Heart left ventricle (tissue), 16 donors: Measurements from ENCODE around the gene NME3. TPM values are rescaled to one million over a fixed set of nuclear protein-coding genes. Genes with fewer than 3 reads are reported as not detected.

Experiments
- ATAC-seq, 4 donors: fragments of 200-7000 bp; cut with Tn5 transposase; one replicate each; pipeline ENCODE4 v1.9.1; 2020 to 2022; ENCODE audit warnings: moderate library complexity in 4 of 4, mild to moderate bottlenecking in 3 of 4, moderate number of reproducible peaks in 1 of 4
- DNase-seq, 5 donors: peaks; one replicate each; pipeline ENCODE4 v3.0.0-alpha.2; 2020
- H3K27ac ChIP-seq, 12 donors: fragments of 200-600 bp; sonication (generic) in 4 of 12; one replicate each; pipeline versions ENCODE4 v1.5.0 to v1.8.0; 2016 to 2022; ENCODE audit warnings: mild to moderate bottlenecking in 2 of 12
- H3K27me3 ChIP-seq, 9 donors: fragments of 200-600 bp; sonication (generic) in 2 of 9; one replicate each; pipeline versions ENCODE4 v1.5.1 to v1.8.0; 2016 to 2022; ENCODE audit warnings: mild to moderate bottlenecking in 3 of 9
- H3K36me3 ChIP-seq, 9 donors: fragments of 200-600 bp; sonication (generic) in 2 of 9; one replicate each; pipeline versions ENCODE4 v1.5.0 to v1.8.0; 2018 to 2022; ENCODE audit warnings: mild to moderate bottlenecking in 2 of 9
- H3K4me1 ChIP-seq, 12 donors: fragments of 200-600 bp; sonication (generic) in 4 of 12; one replicate each; pipeline versions ENCODE4 v1.5.0 to v1.8.0; 2016 to 2022; ENCODE audit warnings: mild to moderate bottlenecking in 3 of 12
- H3K4me3 ChIP-seq, 12 donors: fragments of 200-600 bp; sonication (generic) in 4 of 12; one replicate each; pipeline versions ENCODE4 v1.5.0 to v1.8.0; 2017 to 2022; ENCODE audit warnings: mild to moderate bottlenecking in 9 of 12, moderate library complexity in 4 of 12
- H3K9me3 ChIP-seq, 12 donors: fragments of 200-600 bp; sonication (generic) in 4 of 12; one replicate each; pipeline versions ENCODE4 v1.5.0 to v1.8.0; 2016 to 2022; ENCODE audit warnings: mild to moderate bottlenecking in 1 of 12
- POLR2A ChIP-seq, 2 donors: fragments of 450-650 bp; IDR thresholded peaks; one replicate each; pipeline ENCODE4 v1.6.1; 2017; ENCODE audit warnings: antibody characterized with exemption in 2 of 2, mild to moderate bottlenecking in 2 of 2, moderate library complexity in 2 of 2
- WGBS, 4 donors: extraction: QIAGEN DNeasy Blood & Tissue Kit in 2 of 4; methylation state at CpG; one replicate each; pipeline versions ENCODE4 v1.1.5 to v1.1.7; 2013 to 2018; 5-methylcytosine and 5-hydroxymethylcytosine counted together
- intact Hi-C, 10 donors: fragments of 100-400 bp; cut with DNase I; formaldehyde crosslinking; loops; one replicate each; pipeline versions ENCODE4 v1.11.1 to v1.14.2; 2022
- polyA plus RNA-seq, 2 donors: library from polyadenylated mRNA; stranded (reverse); fragments of 200-250 nt; gene quantifications; one replicate each; pipeline ENCODE4 v1.2.3, GENCODE V29; 2013
- total RNA-seq, 9 donors: library from RNA; depleted of rRNA in 2 of 9; stranded (reverse); fragments of >200 nt in 2 of 9; fragmentation: NEBNext Ultra II Directional in 3 of 9; extraction: Animal tissue kit (Norgen Biotek cat#: 25700) in 3 of 9; gene quantifications; one replicate each; pipeline versions ENCODE4 v1.1.0 to v1.2.4, GENCODE V29; 2016 to 2023
- TF ChIP-seq, protein P1 (sequence below), 12 donors: fragments of 200-600 bp; sonication (generic) in 4 of 12; IDR thresholded peaks; one replicate each; pipeline versions ENCODE4 v1.5.0 to v1.8.0; 2018 to 2022; ENCODE audit warnings: antibody characterized with exemption in 12 of 12, mild to moderate bottlenecking in 5 of 12
- donor health status: ischemic (EF 13 %, LVEDD 7.1; RV severe dilation, severe dysfunction).
- donor health status: healthy with polysubstance abuse.
- donor health status: DM: no; HTN: yes; CAD: no.
- donor health status: DM: no; HTN: no; CAD: no.
- donor health status: ischemic (EF 25% LVEDD 6.9; RV normal size, moderate dysfunction).
- donor health status: ischemic (EF 25% LVEDD 5.7; RV mildly dilated, moderate dysfunction).
- donor health status: healthy.
- donor health status: DM: yes; HTN: yes; CAD: no.
- donor health status: ischemic (EF 35%, LVEDD 5.7; RV mildly dilated, moderate dysfunction).
- donor health status: nonischemic (EF 11% LVEDD 7.7; RV severe dilation, severe dysfunction).
- donor health status: DM: yes; HTN: yes; CAD: no.
- donor health status: PGD.
- donor health status: ischemic (EF 29% LVEDD 5.4; RV normal size, mild dysfunction).
- donor health status: nonischemic (EF 23%, LVEDD 6.1; RV moderate dilation, normal function).

The NME3 gene
- total and polyA plus RNA-seq, 11 donors: 24.4 to 86.4 (median 31.3) TPM

DNA sequence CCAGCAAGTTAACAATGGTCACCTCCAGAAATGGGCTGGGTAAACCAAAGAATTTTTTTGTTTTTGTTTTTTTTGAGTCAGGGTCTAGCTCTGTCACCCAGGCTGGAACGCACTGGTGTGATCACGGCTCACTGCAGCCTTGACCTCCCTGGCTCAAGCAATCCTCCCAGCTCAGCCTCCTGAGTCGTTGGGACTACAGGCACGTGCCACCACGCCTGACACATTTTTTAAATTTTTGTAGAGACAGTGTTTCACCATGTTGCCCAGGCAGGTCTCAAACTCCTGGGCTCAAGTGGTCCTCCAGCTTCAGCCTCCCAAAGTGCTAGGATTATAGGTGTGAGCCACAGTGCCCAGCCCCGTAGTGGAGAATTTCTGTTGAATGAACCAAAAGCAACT, 9.3 kb upstream of the NME3 start:
- ATAC-seq (no peak), DNase-seq (peak in 3 of 5 donors; percentile 4 to 33 (median 15))
- no peaks in the 10 kb centered on the region for H3K9me3 ChIP-seq
- TF ChIP-seq, protein P1, sequence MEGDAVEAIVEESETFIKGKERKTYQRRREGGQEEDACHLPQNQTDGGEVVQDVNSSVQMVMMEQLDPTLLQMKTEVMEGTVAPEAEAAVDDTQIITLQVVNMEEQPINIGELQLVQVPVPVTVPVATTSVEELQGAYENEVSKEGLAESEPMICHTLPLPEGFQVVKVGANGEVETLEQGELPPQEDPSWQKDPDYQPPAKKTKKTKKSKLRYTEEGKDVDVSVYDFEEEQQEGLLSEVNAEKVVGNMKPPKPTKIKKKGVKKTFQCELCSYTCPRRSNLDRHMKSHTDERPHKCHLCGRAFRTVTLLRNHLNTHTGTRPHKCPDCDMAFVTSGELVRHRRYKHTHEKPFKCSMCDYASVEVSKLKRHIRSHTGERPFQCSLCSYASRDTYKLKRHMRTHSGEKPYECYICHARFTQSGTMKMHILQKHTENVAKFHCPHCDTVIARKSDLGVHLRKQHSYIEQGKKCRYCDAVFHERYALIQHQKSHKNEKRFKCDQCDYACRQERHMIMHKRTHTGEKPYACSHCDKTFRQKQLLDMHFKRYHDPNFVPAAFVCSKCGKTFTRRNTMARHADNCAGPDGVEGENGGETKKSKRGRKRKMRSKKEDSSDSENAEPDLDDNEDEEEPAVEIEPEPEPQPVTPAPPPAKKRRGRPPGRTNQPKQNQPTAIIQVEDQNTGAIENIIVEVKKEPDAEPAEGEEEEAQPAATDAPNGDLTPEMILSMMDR (IDR thresholded peaks at IDR 0.05): no peak
- TF ChIP-seq POLR2A (IDR thresholded peaks at IDR 0.05): no peak
- H3K27ac ChIP-seq: no peak overlapping the region
- H3K27me3 ChIP-seq: no peaks in the 10 kb centered on the region
- peaks cover 2 to 50% (median 28%) of the 10 kb centered on the region in 12 donors for H3K4me1 ChIP-seq
- H3K36me3 ChIP-seq: peaks cover 0 to 56% (median 42%) of the 10 kb centered on the region in 9 donors
- H3K4me3 ChIP-seq: peak overlapping the region in 4 of 12 donors; percentile 9 to 100 (median 80)
- 74 to 81% (median 79%) methylated on average over 6 of the region's 6 CpGs for WGBS, 4 donors
- intact Hi-C loops: loop anchor here in 1 of 10 donors (5.0 kb wide), 2 partner anchors 162 to 468 kb away; partner anchors contain the start of gene MSRB1

DNA sequence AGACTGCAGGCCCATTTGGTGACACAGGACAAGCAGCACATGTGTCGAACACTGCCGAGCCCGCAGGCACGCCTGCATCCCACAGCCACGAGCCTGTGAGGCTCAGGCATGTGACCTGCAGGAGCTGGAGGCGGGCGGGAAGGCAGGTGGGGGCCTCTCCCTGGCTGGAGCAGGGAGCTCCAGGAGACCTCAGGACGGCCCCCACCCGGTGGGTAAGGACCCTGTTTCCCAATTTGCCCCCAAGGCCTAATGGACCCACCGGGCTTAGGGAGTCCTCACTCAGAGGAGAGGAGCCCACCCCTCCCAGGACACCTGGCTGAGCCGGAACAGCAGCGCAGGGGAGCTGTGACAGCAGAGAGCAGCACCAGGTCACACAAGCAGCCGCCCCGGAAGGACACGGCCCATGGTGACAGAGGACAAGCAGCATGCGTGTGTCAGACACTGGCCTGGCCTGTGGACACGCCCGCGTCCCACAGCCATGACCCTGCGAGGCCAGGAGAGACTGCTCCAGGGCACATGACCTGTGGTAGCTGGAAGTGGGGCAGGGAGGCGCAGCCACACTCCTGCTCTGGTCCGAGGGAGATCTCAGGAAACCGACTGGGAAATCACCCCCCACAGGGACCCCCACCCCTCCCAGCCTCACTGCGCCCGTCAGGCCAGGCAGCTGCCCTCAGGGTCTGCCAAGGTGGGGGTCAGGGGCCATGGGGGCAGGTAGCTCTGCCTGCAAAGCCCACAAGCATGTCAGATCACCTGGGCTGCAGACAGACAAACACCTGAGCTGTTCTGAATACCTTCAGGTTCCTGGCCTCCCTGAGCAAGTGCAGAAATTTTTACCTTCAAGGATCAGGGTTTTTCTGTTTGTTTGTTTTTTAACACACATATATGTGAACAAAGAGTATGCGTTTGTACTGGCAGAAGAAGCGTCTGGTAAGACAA, 8.7 kb upstream of the NME3 start:
- H3K27me3 ChIP-seq: no peaks in the 10 kb centered on the region
- 62 to 82% (median 74%) methylated on average over 12 to 27 of the region's 27 CpGs for WGBS, 4 donors
- H3K27ac ChIP-seq: no peak overlapping the region
- DNase-seq: peak in 3 of 5 donors; percentile 9 to 62 (median 37)
- no peaks in the 10 kb centered on the region for H3K9me3 ChIP-seq
- intact Hi-C loops: loop anchor here in 1 of 10 donors (5.0 kb wide), 2 partner anchors 162 to 468 kb away; partner anchors contain the start of gene MSRB1
- ATAC-seq: no peak
- TF ChIP-seq, protein P1 (IDR thresholded peaks at IDR 0.05): no peak
- no peak for TF ChIP-seq POLR2A (IDR thresholded peaks at IDR 0.05)
- H3K4me3 ChIP-seq: peak overlapping the region in 2 of 12 donors; percentile 9 to 100
- peaks cover 0 to 62% (median 46%) of the 10 kb centered on the region in 9 donors for H3K36me3 ChIP-seq
- H3K4me1 ChIP-seq: peaks cover 2 to 45% (median 29%) of the 10 kb centered on the region in 12 donors

DNA sequence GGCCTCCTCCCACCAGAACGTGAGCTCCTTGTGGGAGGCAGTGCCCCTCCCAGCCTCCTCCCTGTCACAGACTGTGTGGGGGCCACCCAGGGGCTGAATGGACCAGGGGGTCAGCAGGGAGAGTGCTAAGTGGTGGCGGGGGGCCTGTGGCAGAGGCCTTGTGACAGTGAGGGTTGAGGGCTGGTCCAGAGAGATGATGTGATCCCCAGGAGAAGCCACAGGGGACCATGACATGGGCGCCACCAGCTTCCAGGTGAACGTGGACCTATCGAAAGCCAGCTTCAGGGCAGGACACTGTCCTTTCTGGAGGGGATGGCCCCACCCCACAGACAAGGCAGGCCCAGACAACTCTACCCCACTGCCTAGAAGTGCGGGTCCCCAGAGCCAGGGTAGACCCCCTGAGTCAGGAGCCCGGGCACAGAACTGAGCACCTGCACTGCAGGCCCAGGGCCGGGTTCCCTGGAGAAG, 7.9 kb upstream of the NME3 start:
- peaks cover 0 to 63% (median 48%) of the 10 kb centered on the region in 9 donors for H3K36me3 ChIP-seq
- DNase-seq (peak in 2 of 5 donors; percentile 6 to 51), ATAC-seq (no peak)
- 72 to 86% (median 81%) methylated on average over 6 to 8 of the region's 8 CpGs for WGBS, 4 donors
- TF ChIP-seq, protein P1 (IDR thresholded peaks at IDR 0.05): no peak
- no peaks in the 10 kb centered on the region for H3K27me3 ChIP-seq
- intact Hi-C loops: no loop called here
- no peaks in the 10 kb centered on the region for H3K9me3 ChIP-seq
- H3K27ac ChIP-seq: no peak overlapping the region
- no peak overlapping the region for H3K4me3 ChIP-seq
- H3K4me1 ChIP-seq: peaks cover 3 to 47% (median 31%) of the 10 kb centered on the region in 12 donors
